GM10847 (cell line): Measurements from ENCODE around the gene FGF2.
A peak's percentile ranks its signal among the peaks of the same experiment; 100 is the strongest.

Experiments used
- POLR2A ChIP-seq: IDR thresholded peaks from 2 replicates; pipeline ENCODE4 v1.6.1; 2011; ENCODE audit not compliant: insufficient read length; ENCODE audit errors: extremely low read depth

FGF2 gene

GRCh38 chr4:122921971-122922876, 95.6 kb downstream of the FGF2 start, which contains the start of gene NUDT6:
TSS of gene NUDT6 (minus strand) at chr4:122922597. CDS start at chr4:122922572, 25 bp downstream.
- peak; percentile 40 for TF ChIP-seq POLR2A

GRCh38 chr4:122922877-122923511, 96.4 kb downstream of the FGF2 start:
- TF ChIP-seq POLR2A: no peak

GRCh38 chr4:122928930-122929329, 102.3 kb downstream of the FGF2 start:
- no peak for TF ChIP-seq POLR2A

GRCh38 chr4:122930862-122931261, 104.2 kb downstream of the FGF2 start:
- TF ChIP-seq POLR2A: no peak

GRCh38 chr4:122932763-122933162, 106.1 kb downstream of the FGF2 start:
- TF ChIP-seq POLR2A: no peak

GRCh38 chr4:122946142-122946541, 119.5 kb downstream of the FGF2 start:
- no peak for TF ChIP-seq POLR2A
